Activated CD4-positive, CD25-positive, alpha-beta regulatory T cell treated with anti-CD3 and anti-CD28 coated beads, Interleukin-2, amount 50 U/mL, for 72 hours (primary cell): ENCODE measurements around the gene WASL.

Experiments
- DNase-seq: peaks from one replicate; pipeline ENCODE4 v3.0.0; 2021

WASL gene

DNA sequence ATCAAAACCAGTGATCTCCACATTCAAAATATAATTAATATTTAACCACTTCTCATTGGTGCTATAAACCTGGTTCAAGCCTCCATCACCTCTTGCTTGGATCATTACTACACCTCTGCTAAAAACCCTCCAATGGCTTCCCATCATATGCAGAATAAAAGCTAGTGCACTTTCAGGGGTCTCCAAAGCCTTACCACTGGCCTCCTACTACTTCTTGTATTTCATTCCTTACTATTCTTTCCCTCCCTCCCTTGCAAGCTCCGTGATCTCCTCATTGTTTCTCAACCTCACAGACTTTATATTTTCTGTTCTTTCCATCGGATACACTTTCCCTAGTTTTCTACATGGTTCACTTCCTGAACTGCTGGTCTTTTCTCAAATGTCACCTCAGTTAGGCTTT is 61.6 kb downstream of the WASL start:
- no peak for DNase-seq

DNA sequence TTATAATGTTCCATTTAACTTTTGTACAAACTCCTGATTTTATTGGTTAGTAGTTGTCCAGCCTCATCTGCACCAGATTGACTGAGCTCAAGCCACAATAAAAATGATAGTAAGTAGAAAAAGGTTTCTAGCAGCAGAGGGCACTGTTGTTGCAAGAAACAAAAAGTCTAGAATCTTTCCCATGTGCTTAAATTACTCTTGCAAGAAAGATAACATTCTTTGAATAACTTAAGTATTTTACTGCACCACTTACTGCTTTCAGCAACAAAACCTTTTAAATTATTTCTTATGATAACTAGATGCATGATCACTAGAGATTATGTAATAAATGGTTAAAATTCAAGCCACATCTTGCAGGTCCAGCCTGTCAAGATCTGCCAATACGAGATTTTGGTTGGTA is 66.1 kb downstream of the WASL start:
- DNase-seq: no peak

DNA sequence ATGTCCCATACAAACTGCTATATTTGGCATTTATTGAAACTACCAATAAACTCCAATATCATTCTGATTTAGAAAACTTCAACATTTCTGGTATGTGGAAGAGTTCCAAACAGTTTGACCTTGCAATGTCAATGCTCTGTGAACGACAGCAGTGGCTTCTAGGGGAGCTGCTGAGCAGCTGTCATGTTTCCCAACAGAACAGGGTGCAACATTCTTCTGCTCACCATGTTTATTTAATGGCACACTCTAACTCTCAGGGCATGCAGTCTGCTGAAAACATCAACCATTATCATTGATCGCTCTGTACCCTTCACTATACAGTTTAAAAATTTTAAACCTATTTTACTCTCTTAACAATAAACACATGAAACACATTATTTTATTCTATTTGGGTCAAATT is 67.2 kb downstream of the WASL start:
- no peak for DNase-seq

DNA sequence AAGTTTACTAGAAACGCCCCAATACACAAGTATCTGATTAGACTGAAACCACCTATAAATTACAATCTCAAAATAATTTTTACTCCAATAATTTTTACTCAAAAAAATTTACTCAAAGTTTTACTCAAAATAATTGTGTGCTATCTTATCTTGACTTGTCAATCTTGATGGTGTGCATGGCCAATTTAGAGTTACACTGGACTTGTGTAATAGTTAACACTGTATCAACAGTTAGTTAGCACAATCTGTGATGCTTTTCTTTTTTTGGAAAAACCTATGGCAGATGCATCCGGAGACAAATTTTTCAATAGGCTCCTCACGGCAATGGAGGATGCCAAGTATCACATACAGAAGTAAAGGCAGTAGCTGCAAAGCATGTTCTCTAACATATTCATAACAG is 68.2 kb downstream of the WASL start:
- DNase-seq: no peak

DNA sequence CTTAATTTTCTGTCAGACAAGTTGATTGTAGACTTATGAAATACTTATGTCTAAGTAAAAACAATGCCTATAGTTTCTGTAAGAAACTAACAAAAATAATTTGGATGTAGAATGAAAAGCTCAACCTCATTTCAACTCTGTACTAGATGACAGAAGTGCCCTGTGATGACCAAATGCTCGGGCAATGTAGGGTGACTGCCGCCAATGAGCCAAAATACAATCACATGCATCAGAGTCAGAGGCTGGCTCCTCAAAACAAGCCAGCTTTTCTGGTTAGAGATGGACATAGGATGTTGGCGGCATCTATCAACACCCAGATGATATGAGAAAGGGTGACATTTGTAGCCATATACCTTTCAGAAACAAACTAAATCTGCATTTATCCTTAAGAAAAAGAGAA is 69.2 kb downstream of the WASL start:
- no peak for DNase-seq

DNA sequence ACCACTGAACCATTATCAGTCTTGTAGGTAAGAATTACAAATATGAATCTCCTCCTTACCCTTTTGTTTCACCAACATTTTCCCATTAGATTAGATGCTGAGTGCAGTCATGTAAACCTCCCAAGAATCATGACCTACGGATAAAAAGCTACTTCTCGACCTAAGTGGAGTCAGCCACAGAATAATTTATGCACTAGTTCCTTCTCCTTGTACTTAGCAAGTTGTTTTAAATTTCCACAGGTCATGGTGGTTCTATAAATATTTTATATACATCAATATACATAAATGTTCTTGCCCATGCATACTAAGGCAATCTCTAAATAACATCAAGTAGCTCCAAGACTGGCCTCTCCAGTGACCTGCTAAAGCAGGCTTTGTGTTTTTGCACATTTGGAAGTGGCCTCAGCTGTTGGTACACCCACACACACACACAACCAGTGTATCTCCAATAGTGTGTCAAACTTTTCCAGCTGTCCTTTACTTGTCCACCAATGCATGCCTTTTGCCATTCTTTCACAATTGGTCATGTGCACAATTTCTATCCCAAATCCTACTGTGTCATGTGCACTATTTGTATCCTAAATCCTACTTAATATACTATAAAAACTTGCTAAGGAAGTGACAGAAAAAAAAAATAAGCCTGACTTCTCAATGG is 71.6 kb downstream of the WASL start:
- DNase-seq: no peak

DNA sequence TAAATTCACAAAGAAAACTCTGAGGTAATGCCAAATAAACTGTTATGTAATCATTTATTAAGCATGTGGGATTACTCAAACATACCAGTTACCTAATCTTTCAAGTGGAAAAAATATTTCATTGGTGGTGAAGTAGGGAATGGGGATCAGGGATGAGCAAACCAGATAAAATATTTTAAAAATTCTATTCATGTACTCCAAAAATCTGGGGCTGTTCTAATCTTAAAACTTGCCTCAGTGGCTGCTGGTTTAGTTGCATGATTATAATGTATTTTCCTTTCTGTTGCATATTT is 73.7 kb downstream of the WASL start:
- DNase-seq: no peak

DNA sequence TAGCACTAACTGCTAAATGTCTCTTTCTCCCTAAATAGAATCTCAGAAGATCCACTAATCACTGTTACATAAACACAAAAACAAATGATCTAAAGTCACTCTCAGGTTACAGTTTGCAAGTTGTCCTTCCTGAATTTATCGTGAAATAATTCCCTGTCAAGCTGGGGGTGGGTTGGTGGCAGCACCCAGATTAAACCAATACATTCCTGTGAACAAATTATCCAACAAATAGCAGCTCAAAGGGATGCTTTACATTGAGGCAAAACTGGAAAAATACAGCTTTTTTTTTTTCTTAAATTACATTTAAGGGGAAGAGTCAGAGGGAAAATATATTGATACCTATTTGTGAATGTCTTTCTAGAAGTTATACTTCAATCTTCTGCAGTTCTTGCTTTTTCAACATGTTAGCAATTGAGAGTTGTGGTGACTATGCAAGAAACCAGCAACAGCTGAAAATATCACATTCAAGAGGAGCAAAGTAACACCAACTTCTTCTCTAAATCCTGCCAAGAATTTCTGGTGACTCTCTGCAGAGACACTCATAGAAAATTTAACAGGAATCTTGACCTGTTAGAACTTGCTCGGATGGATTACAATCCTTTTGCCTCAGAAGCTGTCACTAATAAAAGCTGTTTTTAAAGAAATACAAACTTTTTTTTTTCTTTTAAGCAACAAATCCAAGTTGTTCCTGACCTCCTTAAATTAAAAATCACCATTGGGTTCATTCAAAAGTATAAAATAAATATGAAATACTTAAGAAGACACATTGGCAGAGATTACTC is 74.2 kb downstream of the WASL start:
- DNase-seq: no peak

DNA sequence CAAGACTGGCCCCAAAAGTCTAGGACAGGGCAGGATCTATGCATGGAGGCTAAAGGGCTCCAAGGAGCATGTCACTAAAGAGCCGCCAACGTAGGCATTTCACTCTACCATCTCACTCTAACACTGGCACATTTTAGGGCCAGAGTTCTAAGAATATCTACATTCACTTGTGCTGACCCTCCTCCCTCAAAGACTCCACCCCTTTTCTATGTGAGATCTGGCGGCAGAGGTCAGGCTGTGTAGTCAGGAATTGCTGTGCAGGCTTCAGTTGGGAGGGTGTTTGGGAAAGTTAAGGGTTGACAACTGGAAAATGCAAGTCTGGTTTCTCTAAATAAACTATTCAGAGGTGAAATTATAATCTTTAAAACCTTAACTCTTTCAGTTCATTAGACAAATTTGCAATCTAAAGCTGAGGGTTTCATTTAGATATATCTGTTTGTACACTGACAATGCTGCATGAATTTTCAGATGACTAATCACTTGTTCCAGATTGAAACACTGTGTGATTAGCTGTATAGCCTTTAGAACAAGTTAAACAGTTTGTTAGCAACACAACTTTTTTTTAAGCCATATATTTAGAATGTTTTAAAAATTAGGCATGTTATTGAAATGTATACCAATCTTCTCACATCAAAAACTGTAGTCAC is 74.9 kb downstream of the WASL start:
- DNase-seq: no peak

DNA sequence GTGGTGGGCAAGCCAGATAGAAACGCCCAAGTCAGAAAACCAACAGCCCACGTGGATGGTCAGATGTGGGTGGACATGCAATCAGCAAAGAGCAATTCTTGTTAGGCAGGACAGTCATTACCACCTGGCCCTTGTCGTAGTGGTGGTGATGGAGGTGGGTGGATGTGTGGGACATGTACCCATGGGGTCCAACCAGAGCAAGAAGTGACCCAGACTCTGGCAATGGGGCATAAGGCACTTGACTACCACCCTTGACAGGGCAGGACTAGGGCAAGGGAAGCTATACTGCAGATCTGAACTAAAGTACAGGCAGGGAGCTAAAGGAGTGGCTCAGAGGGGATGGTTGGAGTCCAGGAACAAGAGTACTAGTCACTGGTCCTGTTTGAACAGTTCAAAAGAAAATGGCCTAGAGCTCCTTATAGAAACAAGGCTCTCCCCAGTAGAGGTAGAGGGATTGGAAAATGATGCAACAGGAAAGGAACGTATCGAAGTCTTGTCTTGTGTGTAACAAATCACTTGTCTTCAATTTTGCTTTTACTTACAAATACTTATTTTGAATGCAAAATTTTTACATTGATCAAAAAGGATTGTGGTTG is 75.6 kb downstream of the WASL start:
- no peak for DNase-seq

DNA sequence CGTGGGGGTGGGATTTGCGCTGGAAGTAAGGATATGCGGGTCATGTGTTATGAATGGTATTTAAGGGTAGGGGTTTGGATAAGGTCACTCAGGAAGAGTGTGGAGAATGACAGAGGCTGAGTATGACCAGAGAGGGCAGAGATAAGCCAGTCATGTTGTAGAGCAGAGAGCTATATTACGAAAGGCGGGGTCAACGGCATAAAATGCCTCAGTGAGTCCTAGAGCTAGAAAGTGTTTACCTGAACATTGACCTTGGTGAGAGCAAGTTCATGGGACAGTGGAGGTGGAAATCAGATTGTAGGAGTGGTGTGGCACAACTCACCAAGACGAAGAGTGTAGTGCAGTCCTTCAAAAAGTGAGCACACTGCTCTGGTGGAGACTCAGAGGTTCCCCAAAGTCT is 79.3 kb downstream of the WASL start:
- no peak for DNase-seq

DNA sequence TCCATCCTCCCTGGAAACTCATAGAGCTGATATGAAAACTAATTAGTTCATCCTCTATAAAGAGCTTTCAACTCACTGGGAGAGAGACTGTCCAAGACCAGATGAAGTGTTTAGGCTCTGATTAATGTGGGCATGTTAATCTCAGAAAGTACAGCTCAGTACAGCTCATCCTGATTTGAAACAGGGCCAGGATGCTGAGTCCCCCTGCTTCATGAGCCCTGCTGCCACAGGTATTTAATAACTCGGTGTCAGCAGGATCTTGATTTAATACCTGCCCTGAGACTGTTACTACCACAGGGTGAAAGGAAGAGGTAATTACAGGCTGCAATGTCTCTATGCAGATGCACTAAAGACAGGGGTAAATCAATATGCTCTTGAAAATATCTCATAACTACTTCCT is 82.3 kb downstream of the WASL start:
- no peak for DNase-seq

DNA sequence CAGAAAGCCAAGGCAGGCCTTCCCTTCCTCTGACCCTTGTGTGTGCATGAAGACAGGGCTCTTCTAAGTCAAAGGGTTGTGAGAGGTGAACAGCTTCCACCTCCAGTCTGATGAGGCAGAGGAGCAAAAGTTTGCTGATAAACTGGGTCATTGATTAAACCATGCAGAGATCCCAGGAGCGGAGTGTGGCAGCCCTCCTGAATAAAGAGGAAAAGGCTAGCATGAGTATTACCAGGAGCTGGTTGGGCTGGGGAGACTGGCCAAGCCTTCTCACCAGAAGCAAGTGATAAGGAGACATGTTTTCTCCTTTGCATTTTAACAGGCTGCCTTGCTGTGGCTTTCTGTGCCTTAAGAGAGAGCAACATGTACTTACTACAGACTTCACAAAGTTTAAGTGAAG is 82.9 kb downstream of the WASL start:
- DNase-seq: no peak

DNA sequence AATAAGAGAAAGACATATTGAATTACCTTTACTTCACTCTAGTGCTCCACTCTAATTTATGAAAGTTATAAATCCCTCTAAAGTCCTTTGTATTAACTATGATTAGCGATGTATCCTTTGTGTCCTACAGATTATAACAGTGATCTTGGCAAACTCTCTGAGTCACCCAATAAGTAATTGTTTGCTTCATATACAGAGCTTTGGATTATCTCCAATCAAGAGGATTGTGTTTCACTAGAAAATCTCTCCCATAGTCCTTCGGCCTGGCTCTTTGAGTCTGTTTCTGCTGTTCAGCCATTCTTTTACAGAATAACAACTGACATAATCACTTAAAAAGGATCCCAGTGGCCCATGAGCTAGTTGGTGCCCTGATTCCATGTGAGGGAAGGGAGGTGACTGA is 83.6 kb downstream of the WASL start:
- DNase-seq: no peak

DNA sequence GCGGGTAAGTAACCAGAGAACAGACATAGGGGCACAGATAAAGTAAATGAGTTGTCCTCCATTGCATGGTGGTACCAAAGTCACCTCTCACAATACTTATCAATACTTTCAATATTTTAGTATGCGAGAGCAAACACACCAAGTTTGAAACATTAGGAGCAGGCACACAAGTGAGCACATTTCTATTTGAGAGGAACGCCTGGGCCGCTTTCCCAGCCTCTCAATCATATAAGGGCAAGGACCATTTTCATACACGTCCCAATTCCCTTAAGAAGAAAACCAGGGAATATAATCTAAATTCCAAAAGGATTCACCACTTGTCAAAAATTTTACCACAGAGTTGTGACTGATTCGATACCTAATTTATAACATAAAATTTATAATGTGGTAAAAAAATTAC is 85.6 kb downstream of the WASL start:
- no peak for DNase-seq

DNA sequence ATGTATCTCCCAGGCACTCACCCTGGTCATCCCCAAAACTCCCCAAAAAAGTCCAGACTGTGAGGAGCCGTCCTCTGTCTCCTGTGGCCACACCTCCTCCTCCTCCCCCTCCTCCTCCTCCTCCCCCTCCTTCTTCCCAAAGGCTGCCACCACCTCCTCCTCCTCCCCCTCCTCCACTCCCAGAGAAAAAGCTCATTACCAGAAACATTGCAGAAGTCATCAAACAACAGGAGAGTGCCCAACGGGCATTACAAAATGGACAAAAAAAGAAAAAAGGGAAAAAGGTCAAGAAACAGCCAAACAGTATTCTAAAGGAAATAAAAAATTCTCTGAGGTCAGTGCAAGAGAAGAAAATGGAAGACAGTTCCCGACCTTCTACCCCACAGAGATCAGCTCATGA is 86.0 kb downstream of the WASL start:
- DNase-seq: no peak

DNA sequence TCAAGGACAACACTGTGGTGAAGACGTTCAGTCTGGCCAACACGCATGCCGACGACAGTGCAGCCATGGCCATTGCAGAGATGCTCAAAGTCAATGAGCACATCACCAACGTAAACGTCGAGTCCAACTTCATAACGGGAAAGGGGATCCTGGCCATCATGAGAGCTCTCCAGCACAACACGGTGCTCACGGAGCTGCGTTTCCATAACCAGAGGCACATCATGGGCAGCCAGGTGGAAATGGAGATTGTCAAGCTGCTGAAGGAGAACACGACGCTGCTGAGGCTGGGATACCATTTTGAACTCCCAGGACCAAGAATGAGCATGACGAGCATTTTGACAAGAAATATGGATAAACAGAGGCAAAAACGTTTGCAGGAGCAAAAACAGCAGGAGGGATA is 86.5 kb downstream of the WASL start:
- DNase-seq: no peak

DNA sequence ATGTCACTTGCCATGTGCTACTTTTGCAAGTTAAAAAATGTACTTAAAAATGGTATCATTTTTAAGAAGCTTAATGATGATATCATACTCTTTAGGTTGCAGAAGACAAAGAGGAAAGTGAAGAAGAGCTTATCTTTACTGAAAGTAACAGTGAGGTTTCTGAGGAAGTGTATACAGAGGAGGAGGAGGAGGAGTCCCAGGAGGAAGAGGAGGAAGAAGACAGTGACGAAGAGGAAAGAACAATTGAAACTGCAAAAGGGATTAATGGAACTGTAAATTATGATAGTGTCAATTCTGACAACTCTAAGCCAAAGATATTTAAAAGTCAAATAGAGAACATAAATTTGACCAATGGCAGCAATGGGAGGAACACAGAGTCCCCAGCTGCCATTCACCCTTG is 87.0 kb downstream of the WASL start:
- no peak for DNase-seq

DNA sequence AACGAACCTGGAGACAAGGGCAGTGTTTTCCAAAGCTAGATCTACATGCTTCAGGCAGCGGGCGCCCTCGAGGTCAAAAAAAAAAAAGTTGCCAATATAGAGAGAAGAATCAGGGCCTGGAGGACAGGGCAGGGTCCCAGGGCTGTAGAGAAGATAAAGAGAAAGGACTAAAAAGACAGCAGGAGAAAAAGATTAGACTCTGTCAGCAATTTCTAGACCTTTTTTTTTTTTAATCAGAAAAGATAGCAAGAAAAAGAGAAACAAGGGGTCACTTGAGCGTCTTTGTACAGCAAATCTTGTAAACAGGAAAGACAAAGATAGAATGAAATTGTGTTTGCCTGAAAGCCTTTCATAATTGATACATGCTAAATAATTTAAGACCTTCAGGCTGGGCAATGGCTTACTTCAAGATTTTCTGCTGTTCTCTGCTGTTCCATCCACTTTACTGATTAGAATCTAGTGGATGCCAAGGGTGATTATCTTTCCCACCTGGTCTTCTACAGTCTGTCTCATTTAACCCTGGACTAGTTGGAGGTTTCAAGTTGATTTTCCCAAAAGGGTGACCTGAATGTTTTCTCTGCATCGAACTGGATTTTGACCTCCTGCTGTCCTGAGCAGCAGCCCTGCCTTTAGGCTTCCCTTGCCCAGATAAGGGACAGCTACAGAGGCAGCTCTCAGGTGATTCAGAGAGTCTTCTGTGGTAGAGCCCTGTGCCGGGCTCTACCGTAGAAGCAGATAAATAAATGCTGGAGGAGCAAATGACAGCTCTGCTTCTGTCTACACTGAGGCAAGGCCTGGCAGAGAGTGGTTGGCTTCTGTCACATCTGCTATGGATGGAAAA is 88.1 kb downstream of the WASL start:
- DNase-seq: no peak

DNA sequence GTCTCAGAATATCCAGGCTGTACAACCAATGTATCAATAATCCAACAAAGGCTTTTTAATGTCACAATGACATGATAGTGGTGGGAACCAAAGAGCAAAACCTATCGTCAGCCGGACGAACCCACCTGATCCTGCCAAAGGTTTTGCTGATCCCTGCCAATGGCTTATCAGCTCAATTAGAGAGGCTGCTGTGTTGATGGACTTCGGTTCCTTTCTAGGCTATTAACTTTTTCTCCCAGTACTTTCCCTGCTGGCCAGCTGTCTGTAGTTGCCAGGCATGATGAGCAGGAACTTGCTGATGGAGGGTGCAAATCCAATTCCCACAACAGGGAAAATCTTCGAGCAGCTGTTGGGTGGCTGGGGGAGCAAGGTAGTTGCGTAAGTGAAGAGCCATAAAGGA is 90.8 kb downstream of the WASL start:
- no peak for DNase-seq

DNA sequence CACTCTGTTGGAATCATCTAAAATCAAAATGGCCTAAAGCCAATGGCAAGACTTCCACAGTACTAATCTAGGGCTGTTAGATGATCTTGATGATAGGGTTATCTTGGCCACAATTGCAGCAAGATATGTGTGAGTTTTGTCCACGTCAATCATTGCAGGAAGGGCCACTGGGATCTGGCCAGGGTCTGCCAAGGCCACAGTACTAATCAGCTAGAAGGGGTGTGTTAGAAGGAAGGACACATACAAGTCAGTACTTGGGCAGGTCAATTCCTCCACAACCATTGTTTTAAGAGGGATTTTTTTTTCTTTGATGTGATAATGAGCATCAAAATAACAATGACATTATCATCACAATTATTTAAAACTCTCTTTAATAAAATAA is 91.5 kb downstream of the WASL start:
- DNase-seq: no peak

DNA sequence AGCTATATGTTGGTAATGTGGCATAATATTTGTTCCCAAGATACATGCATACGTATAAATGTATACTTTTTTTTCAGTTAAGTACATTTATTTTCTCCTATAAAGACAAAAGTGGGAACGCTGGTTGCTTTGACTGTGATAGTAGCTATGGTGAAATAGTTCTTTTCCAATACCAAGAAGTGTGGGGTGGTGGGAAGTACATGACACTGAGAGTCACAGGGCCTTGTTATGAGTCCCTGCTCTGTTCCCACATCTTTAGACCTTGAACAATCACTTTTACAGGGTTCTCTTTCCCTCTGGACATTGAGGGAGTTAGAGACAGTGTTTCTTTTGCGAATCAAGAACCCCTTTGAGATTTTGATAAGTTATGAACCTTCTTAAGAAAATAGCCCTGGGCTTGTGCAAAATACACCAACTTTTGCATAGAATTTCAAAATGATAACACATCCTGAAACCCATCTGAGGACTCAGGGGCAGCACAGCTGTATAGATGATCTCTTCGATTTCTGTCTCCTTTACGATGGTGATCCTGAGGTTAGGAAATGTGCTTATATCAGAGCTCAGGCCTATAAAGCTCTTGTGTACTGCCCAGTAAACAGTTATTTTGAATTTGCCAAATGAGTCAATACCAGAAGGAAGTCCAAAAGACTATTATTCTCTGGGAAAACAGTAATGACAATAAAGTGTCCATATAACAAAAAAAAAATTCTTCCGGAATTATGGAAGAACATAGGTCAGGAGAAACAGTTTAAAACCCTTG is 92.1 kb downstream of the WASL start:
- DNase-seq: no peak

DNA sequence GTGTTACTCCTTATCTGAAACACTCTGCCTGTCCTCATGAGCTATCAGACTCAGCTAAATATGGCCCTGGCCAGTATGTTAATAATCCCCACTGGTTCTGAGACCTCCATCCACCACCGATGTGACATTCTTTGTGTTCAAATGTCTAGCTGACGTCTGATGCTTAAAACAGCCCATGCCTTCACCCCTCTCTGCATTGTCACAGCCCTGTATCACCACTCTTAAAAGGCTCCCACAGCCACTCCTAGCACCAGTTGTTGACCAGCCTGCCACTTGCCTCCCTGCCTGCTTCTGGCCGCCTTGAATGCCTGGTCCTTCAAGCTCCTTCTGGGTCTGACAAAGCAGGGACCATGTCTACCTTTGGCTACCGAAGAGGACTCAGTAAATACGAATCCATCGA is 93.2 kb downstream of the WASL start, which contains the start of gene LMOD2:
Gene LMOD2, plus strand, starts transcription at position 253 of the 400 bp plus-strand sequence. Its CDS starts 98 bp downstream, at position 351.
- no peak for DNase-seq
